GM21619 (cell line): ENCODE data around the gene ZDHHC16.

ENCODE experiments used
- ATAC-seq: cut with Tn5 transposase; IDR thresholded peaks from one replicate; pipeline ENCODE4 v1.9.1; 2021; ENCODE audit not compliant: unreplicated experiment

ZDHHC16 gene

GRCh38 chr10:97506199-97506991, 60.4 kb downstream of the ZDHHC16 start:
- no peak for ATAC-seq
